GM21447 (cell line): ENCODE results near the gene BATF2.

Source experiments
- ATAC-seq: cut with Tn5 transposase; IDR thresholded peaks from one replicate; pipeline ENCODE4 v1.9.1; 2021; ENCODE audit not compliant: unreplicated experiment

Gene BATF2

DNA sequence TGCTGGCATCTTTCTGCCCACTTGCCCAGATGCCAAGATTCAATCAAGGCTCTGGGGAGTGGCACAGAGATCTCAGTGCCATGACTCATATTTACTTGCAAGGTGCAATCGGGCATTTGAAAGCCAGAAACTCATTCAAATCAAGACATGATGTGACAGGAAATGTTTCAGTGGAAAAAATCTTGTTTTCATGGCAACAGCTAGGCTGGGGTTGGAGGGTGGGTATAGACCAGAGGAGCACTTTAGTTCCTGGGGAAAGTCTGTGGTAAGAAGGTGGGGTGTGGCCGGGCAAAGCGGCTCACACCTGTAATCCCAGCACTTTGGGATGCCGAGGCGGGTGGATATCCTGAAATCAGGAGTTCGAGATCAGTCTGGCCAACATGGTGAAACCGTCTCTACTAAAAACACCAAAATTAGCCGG, 26.0 kb downstream of the BATF2 start:
- no peak for ATAC-seq

DNA sequence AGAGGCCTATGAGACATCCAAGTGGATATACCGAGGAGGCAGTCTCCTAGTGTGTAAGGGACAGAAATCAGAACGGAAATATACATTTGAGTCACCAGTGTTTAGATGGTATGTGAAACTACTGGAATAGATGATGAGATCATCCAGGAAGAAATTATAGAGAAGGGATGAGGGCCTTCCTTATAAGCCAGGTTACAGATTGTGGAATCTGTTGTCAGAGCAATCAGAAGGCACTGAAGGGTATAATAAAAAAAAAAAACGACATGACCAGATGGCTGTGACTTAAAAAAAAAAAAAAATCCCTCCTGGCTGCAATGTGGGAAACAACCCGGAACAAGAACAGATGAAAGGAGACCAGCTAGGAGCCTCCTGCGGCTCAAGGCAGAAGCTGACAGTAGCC, 27.6 kb downstream of the BATF2 start:
- no peak for ATAC-seq

DNA sequence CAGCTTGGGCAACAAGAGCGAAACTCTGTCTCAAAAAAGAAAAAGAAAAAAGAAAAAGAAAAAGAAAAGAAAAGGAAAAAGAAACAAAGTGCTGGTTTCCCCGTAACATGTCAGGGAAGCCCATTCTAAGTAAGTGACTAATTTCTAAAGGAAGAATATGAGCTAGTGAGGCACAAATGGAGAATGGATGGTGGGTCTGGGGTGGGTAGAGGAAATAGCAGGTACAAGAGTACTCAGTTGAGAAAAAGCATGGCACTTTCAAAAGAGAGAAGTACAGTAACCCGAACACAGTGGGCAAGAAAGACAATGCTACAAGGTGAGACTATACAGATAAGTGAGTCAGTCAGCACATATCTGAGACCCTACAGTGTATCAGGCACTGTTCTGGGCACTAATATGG, 29.4 kb downstream of the BATF2 start:
- ATAC-seq: no peak

DNA sequence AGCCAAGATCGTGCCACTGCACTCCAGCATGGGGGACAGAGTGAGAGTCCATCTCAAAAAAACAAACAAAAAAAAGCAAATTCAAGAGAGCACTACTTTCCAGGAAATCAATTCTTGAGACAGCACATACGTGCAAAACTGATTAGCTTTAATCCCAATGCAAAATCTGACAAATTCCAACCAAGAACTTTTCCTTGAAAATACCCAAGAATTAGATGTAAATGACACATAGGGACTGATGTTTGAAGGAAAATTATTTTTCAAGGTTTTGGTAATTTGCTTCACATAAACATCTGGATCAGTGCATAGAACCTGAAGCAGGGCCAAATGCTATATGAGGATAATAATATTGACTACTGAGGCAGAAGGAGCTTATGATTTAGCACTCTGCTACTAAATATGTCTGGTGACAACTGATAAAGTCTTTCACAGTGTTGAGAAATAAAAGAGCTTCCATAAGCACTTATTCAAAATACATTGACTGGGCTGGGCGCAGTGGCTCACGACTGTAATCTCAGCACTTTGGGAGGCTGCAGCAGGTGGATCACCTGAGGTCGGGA, 33.6 kb downstream of the BATF2 start:
- no peak for ATAC-seq

DNA sequence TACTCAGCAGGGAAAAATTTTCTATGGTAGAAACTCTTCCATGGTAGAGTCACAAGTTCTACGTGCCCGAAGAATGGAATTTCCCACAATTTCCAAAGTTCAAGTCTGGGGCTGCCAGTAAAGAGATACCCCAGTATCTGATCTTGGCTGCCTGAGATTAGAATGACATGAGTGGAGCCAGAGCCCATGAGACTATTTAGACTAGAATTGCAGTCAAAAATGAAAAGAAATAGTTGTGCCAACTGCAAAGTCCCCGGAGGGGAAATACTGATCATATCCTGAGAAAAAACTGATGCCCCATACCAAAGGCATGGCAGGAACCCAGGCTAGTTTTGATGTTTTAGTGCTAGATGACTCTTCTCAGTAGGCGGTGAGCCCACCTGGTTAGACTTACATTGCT, 36.1 kb downstream of the BATF2 start:
- no peak for ATAC-seq

DNA sequence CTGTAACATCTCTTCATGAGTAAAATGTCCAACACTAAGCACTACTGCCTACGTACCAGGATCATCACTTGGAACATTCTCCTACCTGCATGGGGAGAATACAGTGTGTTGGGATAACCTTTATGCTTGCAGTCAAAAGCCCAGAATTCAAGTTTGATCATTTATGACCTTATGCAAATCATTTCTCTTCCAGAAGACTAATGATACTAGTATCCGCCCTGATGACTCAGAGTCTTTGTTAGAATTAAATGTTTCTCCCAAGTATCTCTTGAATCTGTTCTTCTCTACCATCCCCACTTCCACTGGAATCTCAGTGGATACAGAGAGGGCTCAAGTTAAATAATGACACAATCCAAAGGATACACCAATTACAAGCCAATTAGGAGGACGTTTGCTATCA, 37.3 kb downstream of the BATF2 start:
- no peak for ATAC-seq

DNA sequence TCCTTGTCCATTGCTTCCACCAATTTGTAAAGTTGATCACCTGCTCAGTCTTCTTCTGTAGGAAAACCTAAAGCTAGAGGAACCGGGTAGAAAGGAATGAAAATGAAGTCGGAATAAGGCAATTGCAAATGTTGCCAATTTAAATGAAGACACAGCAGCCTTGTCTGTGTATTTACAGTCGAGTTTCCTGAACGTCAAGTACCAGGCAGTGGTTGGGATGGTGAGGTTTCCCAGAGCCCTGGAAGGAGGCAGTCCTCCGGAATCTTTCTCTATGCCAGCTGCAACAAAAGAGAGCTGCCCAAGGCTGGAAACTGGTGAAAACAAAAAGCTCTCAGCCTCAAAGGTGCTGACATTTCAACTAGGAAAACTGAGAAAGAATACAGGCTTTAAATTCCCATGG, 42.6 kb downstream of the BATF2 start:
- ATAC-seq: no peak

DNA sequence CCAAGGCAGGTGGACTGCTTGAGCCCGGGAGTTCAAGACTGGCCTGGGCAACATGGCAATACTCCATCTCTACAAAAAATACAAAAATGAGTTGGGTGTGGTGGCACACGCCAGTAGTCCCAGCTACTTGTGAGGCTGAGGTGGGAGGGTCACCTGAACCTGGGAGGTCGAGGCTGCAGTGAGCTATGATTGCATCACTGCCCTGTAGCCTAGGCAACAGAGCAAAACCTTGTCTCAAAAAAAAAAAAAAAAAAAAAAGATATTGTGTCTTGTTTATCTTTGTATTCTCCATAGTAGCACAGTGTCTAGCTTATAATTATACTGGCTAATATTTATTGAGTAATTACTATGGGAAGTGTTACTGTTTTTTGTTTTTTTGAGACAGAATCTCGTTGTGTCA, 45.2 kb downstream of the BATF2 start:
- no peak for ATAC-seq

DNA sequence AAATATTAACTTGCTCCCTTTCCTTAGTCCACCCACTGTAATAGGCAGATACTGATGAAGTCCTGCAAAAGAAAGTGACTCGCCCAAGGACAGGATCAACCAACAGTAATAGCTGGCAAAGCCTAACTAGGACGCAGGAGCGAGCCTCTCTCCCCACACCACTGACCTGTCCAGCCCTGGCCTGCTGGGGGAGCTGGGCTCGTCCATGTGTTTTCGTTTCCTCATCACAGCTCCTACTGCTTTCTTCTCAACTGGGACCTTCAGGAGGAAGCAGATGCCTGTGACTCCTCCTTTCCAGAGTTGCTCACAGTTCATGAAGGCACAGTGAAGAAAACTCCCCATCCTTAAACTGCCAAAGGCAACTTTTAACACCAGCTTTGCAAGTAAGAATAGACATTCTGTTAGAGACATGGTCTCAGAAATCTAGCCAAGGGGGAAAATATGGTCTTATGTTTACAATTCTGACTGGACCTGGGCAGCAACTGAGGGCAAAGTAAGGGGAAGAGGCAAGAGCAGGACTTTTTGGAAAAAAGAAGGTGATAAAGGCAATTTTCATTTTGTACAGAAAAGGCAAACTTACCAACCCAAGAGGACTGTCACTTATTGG, 49.5 kb downstream of the BATF2 start:
- no peak for ATAC-seq
